HepG2 (cell line): ENCODE measurements around the gene HYAL1. TPM values are rescaled to one million over a fixed set of nuclear protein-coding genes. Genes with fewer than 3 reads are reported as not detected.

Source experiments
- EED ChIP-seq: sonication (generic); formaldehyde crosslinking; IDR thresholded peaks from 2 replicates; pipeline ENCODE4 v1.5.0; 2020; ENCODE audit warnings: mild to moderate bottlenecking, missing genetic modification reagents
- FOXM1 ChIP-seq: sonication (generic); formaldehyde crosslinking; IDR thresholded peaks from 2 replicates; pipeline ENCODE4 v1.5.0; 2020; ENCODE audit warnings: missing genetic modification reagents
- MYNN ChIP-seq: sonication (generic); formaldehyde crosslinking; IDR thresholded peaks from 2 replicates; pipeline ENCODE4 v1.4.0; 2020; ENCODE audit warnings: mild to moderate bottlenecking, low read depth, missing genetic modification reagents
- RCOR2 ChIP-seq: IDR thresholded peaks from 2 replicates; pipeline ENCODE4 v1.6.1; 2016; ENCODE audit warnings: missing biosample characterization, missing genetic modification reagents
- TEAD3 ChIP-seq: optimal IDR thresholded peaks from 2 replicates; pipeline ENCODE3; 2016; ENCODE audit warnings: borderline replicate concordance
- ZFP1 ChIP-seq: IDR thresholded peaks from 2 replicates; pipeline ENCODE4 v1.6.1; 2016
- ZNF17 ChIP-seq: sonication (generic); formaldehyde crosslinking; IDR thresholded peaks from 2 replicates; pipeline ENCODE4 v1.5.0; 2020; ENCODE audit warnings: mild to moderate bottlenecking, missing genetic modification reagents
- ZNF383 ChIP-seq: sonication (generic); formaldehyde crosslinking; IDR thresholded peaks from 2 replicates; pipeline ENCODE4 v1.4.0; 2020; ENCODE audit warnings: missing genetic modification reagents, mild to moderate bottlenecking, borderline replicate concordance
- ZNF572 ChIP-seq: sonication (generic); formaldehyde crosslinking; IDR thresholded peaks from 2 replicates; pipeline ENCODE4 v1.5.1; 2020; ENCODE audit warnings: mild to moderate bottlenecking, missing genetic modification reagents
- polyA plus RNA-seq, 8 experiments: library from polyadenylated mRNA; depleted of rRNA in 3 of 8; stranded (reverse) in 7 of 8; unstranded in 1 of 8; fragments of >200 nt; fragmentation: Illumina TruSeq in 4 of 8; extraction: Trizol in 4 of 8; gene quantifications; 2 replicates each; pipeline versions ENCODE4 v1.2.1 to v1.2.3, GENCODE V29; 2011 to 2016; ENCODE audit warnings: low read depth in 4 of 8, missing spikeins in 1 of 8, mixed read lengths in 1 of 8; ENCODE audit not compliant: insufficient read depth in 1 of 8
- total RNA-seq, 5 experiments: library from RNA; depleted of rRNA; stranded (reverse); fragments of >200 nt; fragmentation: Illumina TruSeq; extraction: Trizol; gene quantifications; 2 replicates each; pipeline ENCODE4 v1.2.3, GENCODE V29; 2016; ENCODE audit warnings: low read depth in 1 of 5
- TF ChIP-seq, protein P1 (sequence below): sonication (generic); formaldehyde crosslinking; IDR thresholded peaks from 2 replicates; pipeline ENCODE4 v1.4.0; 2020; ENCODE audit warnings: missing genetic modification reagents
- TF ChIP-seq, protein P2 (sequence below): sonication (generic); formaldehyde crosslinking; IDR thresholded peaks from 2 replicates; pipeline ENCODE4 v1.4.0; 2020; ENCODE audit warnings: mild to moderate bottlenecking, missing genetic modification reagents, borderline replicate concordance
- TF ChIP-seq, protein P3 (sequence below): sonication (generic); formaldehyde crosslinking; IDR thresholded peaks from 2 replicates; pipeline ENCODE4 v1.4.0; 2020; ENCODE audit warnings: missing genetic modification reagents, mild to moderate bottlenecking, borderline replicate concordance
- TF ChIP-seq, protein P4 (sequence below): sonication (generic); formaldehyde crosslinking; IDR thresholded peaks from 2 replicates; pipeline ENCODE4 v1.5.1; 2020; ENCODE audit warnings: mild to moderate bottlenecking, missing genetic modification reagents, moderate library complexity

The HYAL1 gene
- total and polyA plus RNA-seq, 2 of the 13 experiments (the other 11 are each of a cell fraction or from before 2014, with no cell fraction given): 76.5 to 193 TPM

DNA sequence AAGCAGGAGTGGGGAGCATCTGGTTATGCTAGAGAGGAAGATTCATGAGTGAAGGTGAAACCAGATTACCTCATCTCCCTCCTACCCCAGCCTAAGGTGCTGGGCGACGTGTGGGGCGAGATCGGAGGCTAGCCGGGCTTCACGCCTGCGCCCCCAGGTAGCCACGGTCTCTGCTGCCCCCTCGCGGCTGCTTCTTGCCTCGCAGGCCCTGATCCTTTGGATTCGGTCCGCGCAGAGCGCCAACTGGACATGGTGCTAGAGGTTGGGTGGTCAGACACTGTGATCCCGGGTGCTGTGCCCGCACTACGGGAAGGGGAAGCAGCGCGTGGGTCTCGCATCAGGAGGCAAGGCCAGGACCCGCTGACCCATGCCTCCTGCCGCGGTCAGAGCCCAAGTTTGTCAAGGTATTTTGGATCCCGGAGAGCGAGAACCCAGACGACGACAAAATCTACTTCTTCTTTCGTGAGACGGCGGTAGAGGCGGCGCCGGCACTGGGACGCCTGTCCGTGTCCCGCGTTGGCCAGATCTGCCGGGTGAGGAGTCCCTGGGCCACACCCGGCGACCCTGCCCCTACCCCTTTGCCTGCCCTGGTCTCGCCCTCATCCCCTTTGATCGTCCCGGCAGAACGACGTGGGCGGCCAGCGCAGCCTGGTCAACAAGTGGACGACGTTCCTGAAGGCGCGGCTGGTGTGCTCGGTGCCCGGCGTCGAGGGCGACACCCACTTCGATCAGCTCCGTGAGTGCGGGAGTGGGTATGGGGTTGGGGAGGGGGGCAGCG lies 30.3 kb downstream of the HYAL1 start (continued):
- TF ChIP-seq ZNF572 (peak; percentile 70; the same call in 1 of the 2 replicates), EED (CRISPR knock-in tag) (no peak), MYNN (CRISPR knock-in tag) (no peak), ZFP1 (CRISPR knock-in tag) (peak; percentile 57; the same call in 1 of the 2 replicates), ZNF17 (no peak), RCOR2 (CRISPR knock-in tag) (no peak), TEAD3 (CRISPR knock-in tag) (no peak), FOXM1 (CRISPR knock-in tag) (no peak), ZNF383 (CRISPR knock-in tag) (no peak)
- TF ChIP-seq, protein P1, sequence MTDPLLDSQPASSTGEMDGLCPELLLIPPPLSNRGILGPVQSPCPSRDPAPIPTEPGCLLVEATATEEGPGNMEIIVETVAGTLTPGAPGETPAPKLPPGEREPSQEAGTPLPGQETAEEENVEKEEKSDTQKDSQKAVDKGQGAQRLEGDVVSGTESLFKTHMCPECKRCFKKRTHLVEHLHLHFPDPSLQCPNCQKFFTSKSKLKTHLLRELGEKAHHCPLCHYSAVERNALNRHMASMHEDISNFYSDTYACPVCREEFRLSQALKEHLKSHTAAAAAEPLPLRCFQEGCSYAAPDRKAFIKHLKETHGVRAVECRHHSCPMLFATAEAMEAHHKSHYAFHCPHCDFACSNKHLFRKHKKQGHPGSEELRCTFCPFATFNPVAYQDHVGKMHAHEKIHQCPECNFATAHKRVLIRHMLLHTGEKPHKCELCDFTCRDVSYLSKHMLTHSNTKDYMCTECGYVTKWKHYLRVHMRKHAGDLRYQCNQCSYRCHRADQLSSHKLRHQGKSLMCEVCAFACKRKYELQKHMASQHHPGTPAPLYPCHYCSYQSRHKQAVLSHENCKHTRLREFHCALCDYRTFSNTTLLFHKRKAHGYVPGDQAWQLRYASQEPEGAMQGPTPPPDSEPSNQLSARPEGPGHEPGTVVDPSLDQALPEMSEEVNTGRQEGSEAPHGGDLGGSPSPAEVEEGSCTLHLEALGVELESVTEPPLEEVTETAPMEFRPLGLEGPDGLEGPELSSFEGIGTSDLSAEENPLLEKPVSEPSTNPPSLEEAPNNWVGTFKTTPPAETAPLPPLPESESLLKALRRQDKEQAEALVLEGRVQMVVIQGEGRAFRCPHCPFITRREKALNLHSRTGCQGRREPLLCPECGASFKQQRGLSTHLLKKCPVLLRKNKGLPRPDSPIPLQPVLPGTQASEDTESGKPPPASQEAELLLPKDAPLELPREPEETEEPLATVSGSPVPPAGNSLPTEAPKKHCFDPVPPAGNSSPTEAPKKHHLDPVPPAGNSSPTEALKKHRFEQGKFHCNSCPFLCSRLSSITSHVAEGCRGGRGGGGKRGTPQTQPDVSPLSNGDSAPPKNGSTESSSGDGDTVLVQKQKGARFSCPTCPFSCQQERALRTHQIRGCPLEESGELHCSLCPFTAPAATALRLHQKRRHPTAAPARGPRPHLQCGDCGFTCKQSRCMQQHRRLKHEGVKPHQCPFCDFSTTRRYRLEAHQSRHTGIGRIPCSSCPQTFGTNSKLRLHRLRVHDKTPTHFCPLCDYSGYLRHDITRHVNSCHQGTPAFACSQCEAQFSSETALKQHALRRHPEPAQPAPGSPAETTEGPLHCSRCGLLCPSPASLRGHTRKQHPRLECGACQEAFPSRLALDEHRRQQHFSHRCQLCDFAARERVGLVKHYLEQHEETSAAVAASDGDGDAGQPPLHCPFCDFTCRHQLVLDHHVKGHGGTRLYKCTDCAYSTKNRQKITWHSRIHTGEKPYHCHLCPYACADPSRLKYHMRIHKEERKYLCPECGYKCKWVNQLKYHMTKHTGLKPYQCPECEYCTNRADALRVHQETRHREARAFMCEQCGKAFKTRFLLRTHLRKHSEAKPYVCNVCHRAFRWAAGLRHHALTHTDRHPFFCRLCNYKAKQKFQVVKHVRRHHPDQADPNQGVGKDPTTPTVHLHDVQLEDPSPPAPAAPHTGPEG (CRISPR knock-in tag): no peak
- TF ChIP-seq, protein P2, sequence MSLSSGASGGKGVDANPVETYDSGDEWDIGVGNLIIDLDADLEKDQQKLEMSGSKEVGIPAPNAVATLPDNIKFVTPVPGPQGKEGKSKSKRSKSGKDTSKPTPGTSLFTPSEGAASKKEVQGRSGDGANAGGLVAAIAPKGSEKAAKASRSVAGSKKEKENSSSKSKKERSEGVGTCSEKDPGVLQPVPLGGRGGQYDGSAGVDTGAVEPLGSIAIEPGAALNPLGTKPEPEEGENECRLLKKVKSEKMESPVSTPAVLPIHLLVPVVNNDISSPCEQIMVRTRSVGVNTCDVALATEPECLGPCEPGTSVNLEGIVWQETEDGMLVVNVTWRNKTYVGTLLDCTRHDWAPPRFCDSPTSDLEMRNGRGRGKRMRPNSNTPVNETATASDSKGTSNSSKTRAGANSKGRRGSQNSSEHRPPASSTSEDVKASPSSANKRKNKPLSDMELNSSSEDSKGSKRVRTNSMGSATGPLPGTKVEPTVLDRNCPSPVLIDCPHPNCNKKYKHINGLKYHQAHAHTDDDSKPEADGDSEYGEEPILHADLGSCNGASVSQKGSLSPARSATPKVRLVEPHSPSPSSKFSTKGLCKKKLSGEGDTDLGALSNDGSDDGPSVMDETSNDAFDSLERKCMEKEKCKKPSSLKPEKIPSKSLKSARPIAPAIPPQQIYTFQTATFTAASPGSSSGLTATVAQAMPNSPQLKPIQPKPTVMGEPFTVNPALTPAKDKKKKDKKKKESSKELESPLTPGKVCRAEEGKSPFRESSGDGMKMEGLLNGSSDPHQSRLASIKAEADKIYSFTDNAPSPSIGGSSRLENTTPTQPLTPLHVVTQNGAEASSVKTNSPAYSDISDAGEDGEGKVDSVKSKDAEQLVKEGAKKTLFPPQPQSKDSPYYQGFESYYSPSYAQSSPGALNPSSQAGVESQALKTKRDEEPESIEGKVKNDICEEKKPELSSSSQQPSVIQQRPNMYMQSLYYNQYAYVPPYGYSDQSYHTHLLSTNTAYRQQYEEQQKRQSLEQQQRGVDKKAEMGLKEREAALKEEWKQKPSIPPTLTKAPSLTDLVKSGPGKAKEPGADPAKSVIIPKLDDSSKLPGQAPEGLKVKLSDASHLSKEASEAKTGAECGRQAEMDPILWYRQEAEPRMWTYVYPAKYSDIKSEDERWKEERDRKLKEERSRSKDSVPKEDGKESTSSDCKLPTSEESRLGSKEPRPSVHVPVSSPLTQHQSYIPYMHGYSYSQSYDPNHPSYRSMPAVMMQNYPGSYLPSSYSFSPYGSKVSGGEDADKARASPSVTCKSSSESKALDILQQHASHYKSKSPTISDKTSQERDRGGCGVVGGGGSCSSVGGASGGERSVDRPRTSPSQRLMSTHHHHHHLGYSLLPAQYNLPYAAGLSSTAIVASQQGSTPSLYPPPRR: no peak
- TF ChIP-seq, protein P3, sequence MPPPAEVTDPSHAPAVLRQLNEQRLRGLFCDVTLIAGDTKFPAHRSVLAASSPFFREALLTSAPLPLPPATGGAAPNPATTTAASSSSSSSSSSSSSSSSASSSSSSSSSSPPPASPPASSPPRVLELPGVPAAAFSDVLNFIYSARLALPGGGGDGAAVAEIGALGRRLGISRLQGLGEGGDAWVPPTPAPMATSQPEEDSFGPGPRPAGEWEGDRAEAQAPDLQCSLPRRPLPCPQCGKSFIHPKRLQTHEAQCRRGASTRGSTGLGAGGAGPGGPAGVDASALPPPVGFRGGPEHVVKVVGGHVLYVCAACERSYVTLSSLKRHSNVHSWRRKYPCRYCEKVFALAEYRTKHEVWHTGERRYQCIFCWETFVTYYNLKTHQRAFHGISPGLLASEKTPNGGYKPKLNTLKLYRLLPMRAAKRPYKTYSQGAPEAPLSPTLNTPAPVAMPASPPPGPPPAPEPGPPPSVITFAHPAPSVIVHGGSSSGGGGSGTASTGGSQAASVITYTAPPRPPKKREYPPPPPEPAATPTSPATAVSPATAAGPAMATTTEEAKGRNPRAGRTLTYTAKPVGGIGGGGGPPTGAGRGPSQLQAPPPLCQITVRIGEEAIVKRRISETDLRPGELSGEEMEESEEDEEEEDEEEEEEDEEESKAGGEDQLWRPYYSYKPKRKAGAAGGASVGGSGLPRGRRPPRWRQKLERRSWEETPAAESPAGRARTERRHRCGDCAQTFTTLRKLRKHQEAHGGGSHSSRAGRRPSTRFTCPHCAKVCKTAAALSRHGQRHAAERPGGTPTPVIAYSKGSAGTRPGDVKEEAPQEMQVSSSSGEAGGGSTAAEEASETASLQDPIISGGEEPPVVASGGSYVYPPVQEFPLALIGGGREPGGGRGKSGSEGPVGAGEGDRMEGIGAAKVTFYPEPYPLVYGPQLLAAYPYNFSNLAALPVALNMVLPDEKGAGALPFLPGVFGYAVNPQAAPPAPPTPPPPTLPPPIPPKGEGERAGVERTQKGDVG: peak; percentile 93
- TF ChIP-seq, protein P4, sequence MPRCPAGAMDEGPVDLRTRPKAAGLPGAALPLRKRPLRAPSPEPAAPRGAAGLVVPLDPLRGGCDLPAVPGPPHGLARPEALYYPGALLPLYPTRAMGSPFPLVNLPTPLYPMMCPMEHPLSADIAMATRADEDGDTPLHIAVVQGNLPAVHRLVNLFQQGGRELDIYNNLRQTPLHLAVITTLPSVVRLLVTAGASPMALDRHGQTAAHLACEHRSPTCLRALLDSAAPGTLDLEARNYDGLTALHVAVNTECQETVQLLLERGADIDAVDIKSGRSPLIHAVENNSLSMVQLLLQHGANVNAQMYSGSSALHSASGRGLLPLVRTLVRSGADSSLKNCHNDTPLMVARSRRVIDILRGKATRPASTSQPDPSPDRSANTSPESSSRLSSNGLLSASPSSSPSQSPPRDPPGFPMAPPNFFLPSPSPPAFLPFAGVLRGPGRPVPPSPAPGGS (CRISPR knock-in tag): 0 out of 2 replicates have a peak, but pooled peaks have one; percentile 33
